Motor neuron (in vitro differentiated cells): ENCODE measurements around the gene INTS14. TPM values are rescaled to one million over a fixed set of nuclear protein-coding genes. Genes with fewer than 3 reads are reported as not detected.

Experiments
- ATAC-seq, 8 experiments: fragments of 200-7000 bp; cut with Tn5 transposase; replicated peaks in 6 of 8; 2 replicates each; pipeline ENCODE4 v1.8.0; 2021; ENCODE audit warnings: mild to moderate bottlenecking in 8 of 8, moderate library complexity in 8 of 8
- H3K27ac ChIP-seq, 2 donors: fragments of 250-450 bp; sonication (Bioruptor Pico); 2 replicates each; pipeline ENCODE4 v1.9.0; 2021; ENCODE audit warnings: antibody characterized with exemption in 2 of 2, mild to moderate bottlenecking in 2 of 2, moderate library complexity in 1 of 2
- H3K4me1 ChIP-seq, 2 donors: fragments of 250-450 bp; sonication (Bioruptor Pico); replicated peaks in 1 of 2; 2 replicates each; pipeline ENCODE4 v1.6.1; 2021; ENCODE audit warnings: antibody characterized with exemption in 2 of 2, mild to moderate bottlenecking in 2 of 2, moderate library complexity in 1 of 2
- H3K4me3 ChIP-seq, 5 donors: fragments of 250-450 bp; sonication (Bioruptor Pico); 2 replicates each; pipeline ENCODE4 v1.9.0; 2021; ENCODE audit warnings: antibody characterized with exemption in 5 of 5, mild to moderate bottlenecking in 5 of 5, moderate library complexity in 4 of 5
- whole genome bisulfite sequencing, 10 experiments: fragments of 450-650 bp; shearing (Covaris generic); methylation state at CpG; one replicate each; pipeline ENCODE4 v1.0.0; 2022; 5-methylcytosine and 5-hydroxymethylcytosine counted together
- in situ Hi-C, 9 experiments: fragments of 400-800 bp; cut with MboI; loops; one replicate each; pipeline ENCODE4 v1.15.0; 2021; ENCODE audit warnings: low sequenced_read_pairs in 9 of 9, low pct_unique_long_range_greater_than_20kb in 2 of 9; ENCODE audit not compliant: unreplicated experiment in 9 of 9
- total RNA-seq, 8 experiments: library from RNA; unstranded; fragments of 300-600 nt; gene quantifications; 2 replicates each; pipeline versions ENCODE4 v1.2.3 to v1.2.4, GENCODE V29; 2022

INTS14 gene
- total RNA-seq, 8 experiments from 2014 or later, result 27.6 to 46.8 (median 32.9) TPM

GRCh38 chr15:65587094-65587493, 23.8 kb downstream of the INTS14 start:
- no peak overlapping the region for H3K4me3 ChIP-seq
- H3K4me1 ChIP-seq, result peaks cover 7 to 20% of the 10 kb centered on the region in 2 donors
- in situ Hi-C loops, result no loop called here
- H3K27ac ChIP-seq, result no peak overlapping the region
- ATAC-seq, result no peak
- 88 to 100% (median 100%) methylated on average over 1 of the region's 1 CpG; no CpG with 5 or more reads in 3 of the 10 experiments for WGBS, 10 experiments

GRCh38 chr15:65584241-65584640, 26.7 kb downstream of the INTS14 start:
- no peak for ATAC-seq
- in situ Hi-C loops, result no loop called here
- H3K27ac ChIP-seq, result no peak overlapping the region
- H3K4me3 ChIP-seq, result no peak overlapping the region
- H3K4me1 ChIP-seq, result peaks cover 7 to 28% of the 10 kb centered on the region in 2 donors

GRCh38 chr15:65583701-65584100, 27.2 kb downstream of the INTS14 start:
- Histone ChIP-seq H3K4me1 (peaks cover 7 to 28% of the 10 kb centered on the region in 2 donors), H3K4me3 (no peak overlapping the region), H3K27ac (no peak overlapping the region)
- in situ Hi-C loops, result no loop called here
- peak in 2 of 8 experiments; percentile 28 to 54 for ATAC-seq
- WGBS, 10 experiments, result 0 to 100% (median 71%) methylated on average over 1 of the region's 1 CpG; no CpG with 5 or more reads in 1 of the 10 experiments

GRCh38 chr15:65580287-65580686, 30.6 kb downstream of the INTS14 start:
- peak in 4 of 8 experiments; percentile 16 to 74 (median 60) for ATAC-seq
- H3K4me1 ChIP-seq, result peaks cover 12 to 28% of the 10 kb centered on the region in 2 donors
- no peak overlapping the region for H3K4me3 ChIP-seq
- H3K27ac ChIP-seq, result no peak overlapping the region
- in situ Hi-C loops, result no loop called here

- in situ Hi-C loops, result no loop called here
- Histone ChIP-seq H3K4me3 (no peak overlapping the region), H3K4me1 (peaks cover 12 to 27% of the 10 kb centered on the region in 2 donors), H3K27ac (no peak overlapping the region)
- 60 to 100% (median 86%) methylated on average over 1 to 3 of the region's 3 CpGs; no CpG with 5 or more reads in 3 of the 10 experiments for WGBS, 10 experiments
- ATAC-seq, result peak in 3 of 8 experiments; percentile 13 to 45 (median 34)
Observed at GRCh38 chr15:65579762-65580161, 31.2 kb downstream of the INTS14 start.

- 17 to 100% (median 77%) methylated on average over 1 to 7 of the region's 8 CpGs; no CpG with 5 or more reads in 1 of the 10 experiments for whole genome bisulfite sequencing, 10 experiments
- in situ Hi-C loops, result no loop called here
- peak in 1 of 8 experiments; percentile 14 for ATAC-seq
- no peak overlapping the region for H3K4me3 ChIP-seq
- no peak overlapping the region for H3K27ac ChIP-seq
- H3K4me1 ChIP-seq, result peaks cover 10 to 20% of the 10 kb centered on the region in 2 donors
Observed at GRCh38 chr15:65578904-65579728, 31.8 kb downstream of the INTS14 start.

GRCh38 chr15:65577129-65577996, 33.6 kb downstream of the INTS14 start:
- WGBS, 10 experiments, result 78 to 97% (median 90%) methylated on average over 2 to 5 of the region's 6 CpGs; no CpG with 5 or more reads in 1 of the 10 experiments
- in situ Hi-C loops, result no loop called here
- Histone ChIP-seq H3K4me1 (peaks cover 4 to 8% of the 10 kb centered on the region in 2 donors), H3K4me3 (no peak overlapping the region), H3K27ac (no peak overlapping the region)
- peak in 1 of 8 experiments; percentile 17 for ATAC-seq

- H3K4me3 ChIP-seq, result no peak overlapping the region
- peak in 6 of 8 experiments; percentile 22 to 91 (median 66) for ATAC-seq
- no peak overlapping the region for H3K27ac ChIP-seq
- in situ Hi-C loops, result no loop called here
- peaks cover 4 to 8% of the 10 kb centered on the region in 2 donors for H3K4me1 ChIP-seq
- WGBS, 10 experiments, result 75 to 100% (median 88%) methylated on average over 1 of the region's 1 CpG; no CpG with 5 or more reads in 7 of the 10 experiments
Observed at GRCh38 chr15:65576664-65577063, 34.3 kb downstream of the INTS14 start.

GRCh38 chr15:65571971-65572370, 39.0 kb downstream of the INTS14 start:
- ATAC-seq, result no peak
- H3K4me3 ChIP-seq, result no peak overlapping the region
- in situ Hi-C loops, result no loop called here
- H3K27ac ChIP-seq, result no peak overlapping the region
- 67 to 100% (median 96%) methylated on average over 1 to 2 of the region's 2 CpGs; no CpG with 5 or more reads in 2 of the 10 experiments for WGBS, 10 experiments
- peaks cover 0 to 4% of the 10 kb centered on the region in 2 donors for H3K4me1 ChIP-seq

- 75 to 100% (median 91%) methylated on average over 1 to 3 of the region's 3 CpGs for WGBS, 10 experiments
- ATAC-seq, result no peak
- H3K27ac ChIP-seq, result no peak overlapping the region
- in situ Hi-C loops, result no loop called here
- H3K4me3 ChIP-seq, result no peak overlapping the region
- no peaks in the 10 kb centered on the region for H3K4me1 ChIP-seq
Observed at GRCh38 chr15:65569728-65570127, 41.2 kb downstream of the INTS14 start.

- Histone ChIP-seq H3K4me3 (no peak overlapping the region), H3K4me1 (no peaks in the 10 kb centered on the region), H3K27ac (no peak overlapping the region)
- WGBS, 10 experiments, result 89 to 100% (median 96%) methylated on average over 2 to 6 of the region's 6 CpGs; no CpG with 5 or more reads in 5 of the 10 experiments
- in situ Hi-C loops, result no loop called here
- no peak for ATAC-seq
Observed at GRCh38 chr15:65561934-65562333, 49.0 kb downstream of the INTS14 start.

- in situ Hi-C loops, result no loop called here
- ATAC-seq, result no peak
- no peaks in the 10 kb centered on the region for H3K4me1 ChIP-seq
- no peak overlapping the region for H3K27ac ChIP-seq
- no peak overlapping the region for H3K4me3 ChIP-seq
Observed at GRCh38 chr15:65559941-65560340, 51.0 kb downstream of the INTS14 start.
